ENCODE data around the gene PTPRD.

GRCh38 chr9:8867148-8867547 lies 1745.7 kb downstream of the PTPRD start:
- TF ChIP-seq CTCF (IDR thresholded peaks at IDR 0.05) (no peak), EZH2 (IDR thresholded peaks at IDR 0.05) (no peak)

Data from neural progenitor cell (in vitro differentiated cells).